GM21529 (cell line): ENCODE results near the gene PPAN.

Source experiments
- ATAC-seq: cut with Tn5 transposase; IDR thresholded peaks from one replicate; pipeline ENCODE4 v1.9.1; 2021; ENCODE audit not compliant: unreplicated experiment

The PPAN gene

DNA sequence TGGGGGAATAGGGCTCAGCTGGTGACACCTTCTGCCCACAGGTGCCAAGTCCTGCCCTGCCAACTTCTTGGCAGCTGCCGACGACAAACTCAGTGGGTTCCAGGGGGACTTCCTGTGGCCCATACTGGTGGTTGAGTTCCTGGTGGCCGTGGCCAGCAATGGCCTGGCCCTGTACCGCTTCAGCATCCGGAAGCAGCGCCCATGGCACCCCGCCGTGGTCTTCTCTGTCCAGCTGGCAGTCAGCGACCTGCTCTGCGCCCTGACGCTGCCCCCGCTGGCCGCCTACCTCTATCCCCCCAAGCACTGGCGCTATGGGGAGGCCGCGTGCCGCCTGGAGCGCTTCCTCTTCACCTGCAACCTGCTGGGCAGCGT, 7.4 kb downstream of the PPAN start:
- ATAC-seq, result no peak

DNA sequence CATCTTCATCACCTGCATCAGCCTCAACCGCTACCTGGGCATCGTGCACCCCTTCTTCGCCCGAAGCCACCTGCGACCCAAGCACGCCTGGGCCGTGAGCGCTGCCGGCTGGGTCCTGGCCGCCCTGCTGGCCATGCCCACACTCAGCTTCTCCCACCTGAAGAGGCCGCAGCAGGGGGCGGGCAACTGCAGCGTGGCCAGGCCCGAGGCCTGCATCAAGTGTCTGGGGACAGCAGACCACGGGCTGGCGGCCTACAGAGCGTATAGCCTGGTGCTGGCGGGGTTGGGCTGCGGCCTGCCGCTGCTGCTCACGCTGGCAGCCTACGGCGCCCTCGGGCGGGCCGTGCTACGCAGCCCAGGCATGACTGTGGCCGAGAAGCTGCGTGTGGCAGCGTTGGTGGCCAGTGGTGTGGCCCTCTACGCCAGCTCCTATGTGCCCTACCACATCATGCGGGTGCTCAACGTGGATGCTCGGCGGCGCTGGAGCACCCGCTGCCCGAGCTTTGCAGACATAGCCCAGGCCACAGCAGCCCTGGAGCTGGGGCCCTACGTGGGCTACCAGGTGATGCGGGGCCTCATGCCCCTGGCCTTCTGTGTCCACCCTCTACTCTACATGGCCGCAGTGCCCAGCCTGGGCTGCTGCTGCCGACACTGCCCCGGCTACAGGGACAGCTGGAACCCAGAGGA, 7.9 kb downstream of the PPAN start:
- no peak for ATAC-seq

DNA sequence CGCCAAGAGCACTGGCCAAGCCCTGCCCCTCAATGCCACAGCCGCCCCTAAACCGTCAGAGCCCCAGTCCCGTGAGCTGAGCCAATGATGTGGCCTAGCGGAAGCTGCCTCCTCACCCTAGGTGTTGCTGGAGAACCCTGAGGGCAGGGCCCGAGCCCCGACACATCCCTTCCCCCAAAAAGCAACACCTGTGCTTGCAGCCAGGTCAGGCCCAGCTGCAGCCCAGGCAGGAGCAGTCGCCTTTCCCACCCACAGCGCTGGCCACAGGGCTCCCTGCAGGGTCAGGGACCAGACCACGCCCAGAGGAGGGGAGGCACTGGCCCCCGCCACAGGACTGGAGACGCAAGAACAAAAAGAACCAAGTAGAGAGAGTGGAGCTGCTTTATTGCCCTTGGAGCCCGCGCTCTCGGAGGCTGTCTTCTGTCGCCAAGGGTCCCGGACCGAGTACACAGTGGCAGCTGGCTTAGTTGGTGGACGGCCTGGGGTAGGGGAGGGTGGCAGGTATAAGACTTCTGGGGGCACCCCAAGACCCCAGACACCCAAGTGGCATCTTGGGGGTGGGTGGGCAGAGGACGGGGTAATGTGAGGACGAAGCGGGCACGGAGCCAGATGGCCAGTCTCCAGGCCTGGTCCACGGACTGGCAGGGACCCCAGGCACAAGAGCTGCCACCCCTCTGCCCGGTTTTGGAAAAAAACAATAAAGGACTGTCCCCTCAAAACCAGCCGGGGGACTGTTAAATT, 8.7 kb downstream of the PPAN start:
- ATAC-seq, result no peak

- no peak for ATAC-seq
Measured at GRCh38 chr19:10115392-10116084, 9.4 kb downstream of the PPAN start.

DNA sequence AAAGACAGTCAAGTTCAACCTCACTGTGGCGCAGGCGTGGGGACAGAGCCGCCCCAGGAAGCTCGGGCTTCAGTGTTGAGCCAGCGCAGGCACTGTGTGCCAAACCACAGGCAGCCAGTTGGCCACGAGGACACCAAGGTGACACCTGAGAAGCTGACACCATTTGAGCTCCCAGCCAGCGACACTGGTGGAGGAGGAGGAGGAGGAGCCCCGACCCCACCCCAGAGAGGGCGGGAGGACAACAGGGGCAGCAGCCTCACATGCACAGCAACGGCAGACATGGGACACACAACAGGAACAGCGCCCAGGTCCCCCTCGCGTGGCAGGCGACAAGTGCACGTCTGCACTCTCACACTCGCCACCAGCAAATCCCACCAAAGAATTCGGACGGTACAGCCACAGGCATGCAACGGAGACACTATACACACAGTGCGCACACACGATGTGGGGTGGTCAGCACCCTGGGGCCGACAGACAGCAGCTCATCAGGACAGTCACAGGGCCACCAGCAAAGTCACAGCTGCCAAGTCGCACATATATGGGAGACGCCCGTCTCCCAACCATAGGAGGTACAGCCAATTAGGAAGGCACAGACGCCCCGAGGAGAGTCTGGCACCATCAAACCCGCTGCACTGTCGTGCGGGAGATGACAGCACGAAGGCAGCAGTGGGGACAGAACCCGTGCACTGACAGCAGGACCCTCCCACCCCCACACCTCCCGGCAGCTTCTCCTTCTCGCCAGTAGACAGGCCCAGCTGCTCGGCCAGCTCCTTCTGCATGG, 10.1 kb downstream of the PPAN start:
- ATAC-seq, result no peak

DNA sequence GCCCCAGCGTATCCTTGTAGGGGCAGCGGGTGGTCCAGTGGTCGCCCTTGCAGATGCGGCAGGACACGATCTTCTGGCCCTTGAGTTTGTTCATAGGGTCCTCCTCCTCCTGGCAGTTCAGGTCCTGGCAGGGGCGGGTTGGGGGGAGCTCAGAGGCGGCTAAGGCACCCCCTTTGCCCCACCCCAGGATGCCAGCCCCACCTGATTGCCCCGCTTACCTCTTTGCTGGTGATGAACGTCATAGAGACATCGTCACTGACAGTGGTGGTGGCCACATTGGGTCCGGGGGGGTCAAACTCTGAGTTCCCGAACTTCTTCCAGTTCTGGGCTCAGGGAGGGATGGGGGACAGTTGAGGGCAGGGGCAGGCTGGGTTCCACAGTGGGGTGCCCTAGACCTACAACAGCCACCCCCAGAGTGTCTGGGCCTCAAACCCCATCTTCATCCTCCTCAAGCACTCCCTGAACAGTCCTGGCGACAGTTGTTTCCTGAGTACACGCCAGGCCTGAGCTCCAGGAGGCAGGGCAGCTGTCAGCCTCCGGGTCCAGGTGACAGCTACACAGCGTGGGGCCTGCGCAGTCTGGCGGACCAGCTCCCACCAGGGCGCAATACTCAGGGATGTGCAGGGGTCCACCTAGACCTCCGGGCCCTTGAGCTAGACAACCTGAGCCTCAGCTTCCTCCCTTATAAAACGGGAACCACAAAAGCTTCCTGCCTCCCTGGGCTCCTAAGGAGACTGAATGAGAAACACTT, 10.9 kb downstream of the PPAN start:
- ATAC-seq, result no peak

- ATAC-seq, result no peak
Measured at GRCh38 chr19:10118960-10119359, 12.8 kb downstream of the PPAN start.

- no peak for ATAC-seq
Measured at GRCh38 chr19:10120538-10121189, 14.5 kb downstream of the PPAN start.

- no peak for ATAC-seq
Measured at GRCh38 chr19:10122045-10122444, 15.9 kb downstream of the PPAN start.

DNA sequence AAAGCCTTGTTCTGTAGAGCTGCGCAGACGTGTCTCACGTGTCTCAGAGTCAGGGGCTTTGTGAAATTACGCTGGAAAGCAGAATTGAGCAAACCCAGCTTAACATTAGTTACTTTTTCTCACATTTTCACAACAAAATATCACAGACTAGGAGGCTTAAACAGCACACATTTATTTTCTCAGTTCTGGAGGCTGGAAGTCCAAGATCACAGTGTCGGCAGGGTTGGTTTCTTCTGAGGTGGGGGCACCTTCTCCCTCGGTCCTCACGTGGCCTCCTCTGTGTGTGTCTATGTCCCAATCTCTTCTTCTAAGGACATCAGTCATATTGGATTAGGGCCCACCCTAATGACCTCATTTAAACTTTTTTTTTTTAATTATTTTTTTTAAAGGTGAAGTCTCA, 18.3 kb downstream of the PPAN start:
- ATAC-seq, result no peak

DNA sequence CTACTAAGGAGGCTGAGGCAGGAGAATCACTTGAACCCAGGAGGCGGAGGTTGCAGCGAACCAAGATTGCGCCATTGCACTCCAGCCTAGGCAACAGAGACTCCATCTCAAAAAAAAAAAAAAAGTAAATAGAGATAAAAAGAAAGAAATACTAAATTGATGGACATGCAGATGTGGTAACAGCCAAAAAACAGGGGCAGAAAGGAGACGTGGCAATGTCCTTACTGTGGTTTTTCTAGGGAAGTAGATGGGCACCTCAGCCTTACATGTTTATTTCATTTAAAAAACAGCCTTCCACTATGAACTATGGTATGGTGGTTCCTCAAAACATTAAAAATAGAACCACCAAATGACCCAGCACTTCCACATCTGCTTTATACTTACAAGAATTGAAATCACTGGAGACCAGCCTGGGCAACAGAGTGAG, 20.1 kb downstream of the PPAN start:
- no peak for ATAC-seq

DNA sequence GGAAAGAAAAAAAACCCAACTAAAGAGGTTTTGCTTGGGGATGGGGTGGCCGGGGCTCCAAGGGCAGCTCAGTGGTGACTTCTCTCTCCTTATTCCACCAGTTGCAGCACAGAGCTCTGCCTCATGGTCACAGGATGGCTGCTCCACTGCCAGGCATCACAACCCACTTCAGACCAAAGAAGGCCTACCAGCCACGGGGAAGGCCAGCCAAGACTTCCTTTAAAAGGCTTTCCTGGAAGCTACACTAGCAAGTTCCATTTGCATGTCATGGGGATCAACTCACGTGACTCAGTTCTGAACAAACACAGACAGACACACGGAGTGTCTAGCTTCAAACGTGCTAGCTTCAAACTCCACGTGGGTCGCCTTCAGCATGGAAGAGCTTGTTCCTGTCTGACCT, 26.7 kb downstream of the PPAN start:
- no peak for ATAC-seq

GRCh38 chr19:10133596-10133995, 27.4 kb downstream of the PPAN start:
- ATAC-seq, result no peak

- ATAC-seq, result no peak
Measured at GRCh38 chr19:10134040-10134439, 27.9 kb downstream of the PPAN start.

DNA sequence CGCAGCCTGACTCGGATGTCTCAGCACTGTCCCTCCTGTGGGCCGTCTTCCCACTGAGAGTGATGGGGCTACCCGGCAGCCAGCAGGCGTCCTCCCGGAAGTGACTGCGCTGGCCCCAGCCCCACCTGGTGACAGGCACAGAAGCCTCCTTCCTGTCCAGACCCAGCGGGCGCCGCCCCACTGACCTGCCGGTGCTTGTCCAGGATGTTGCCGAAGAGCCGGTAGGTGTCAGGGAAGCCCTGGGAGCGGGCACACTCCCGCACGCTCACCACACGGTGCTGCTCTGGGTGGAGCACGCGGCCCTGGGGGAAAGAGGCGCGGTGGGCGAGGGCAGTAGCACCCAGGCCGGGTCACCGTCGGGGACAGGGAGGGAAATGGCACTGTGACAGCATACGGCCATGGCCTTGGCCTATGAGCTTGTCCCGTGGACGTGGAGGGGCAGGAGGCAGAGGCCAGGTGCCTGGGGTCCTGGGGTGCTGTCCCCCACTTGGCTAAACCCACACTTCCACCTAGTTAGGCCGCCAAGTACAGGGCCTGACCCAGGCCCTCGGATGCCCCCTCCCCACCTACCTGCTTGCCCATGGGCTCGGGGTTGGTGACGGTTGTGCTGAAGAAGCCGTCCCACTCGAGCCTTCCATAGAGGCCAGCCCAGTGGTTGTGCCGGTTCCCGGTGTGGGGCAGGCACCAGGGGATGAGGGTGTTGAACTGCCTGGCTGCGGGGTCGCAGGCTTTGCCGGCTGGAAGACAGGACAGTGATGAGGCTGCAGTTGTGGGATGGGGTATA, 29.6 kb downstream of the PPAN start:
- no peak for ATAC-seq

- no peak for ATAC-seq
Measured at GRCh38 chr19:10136936-10137335, 30.8 kb downstream of the PPAN start.

DNA sequence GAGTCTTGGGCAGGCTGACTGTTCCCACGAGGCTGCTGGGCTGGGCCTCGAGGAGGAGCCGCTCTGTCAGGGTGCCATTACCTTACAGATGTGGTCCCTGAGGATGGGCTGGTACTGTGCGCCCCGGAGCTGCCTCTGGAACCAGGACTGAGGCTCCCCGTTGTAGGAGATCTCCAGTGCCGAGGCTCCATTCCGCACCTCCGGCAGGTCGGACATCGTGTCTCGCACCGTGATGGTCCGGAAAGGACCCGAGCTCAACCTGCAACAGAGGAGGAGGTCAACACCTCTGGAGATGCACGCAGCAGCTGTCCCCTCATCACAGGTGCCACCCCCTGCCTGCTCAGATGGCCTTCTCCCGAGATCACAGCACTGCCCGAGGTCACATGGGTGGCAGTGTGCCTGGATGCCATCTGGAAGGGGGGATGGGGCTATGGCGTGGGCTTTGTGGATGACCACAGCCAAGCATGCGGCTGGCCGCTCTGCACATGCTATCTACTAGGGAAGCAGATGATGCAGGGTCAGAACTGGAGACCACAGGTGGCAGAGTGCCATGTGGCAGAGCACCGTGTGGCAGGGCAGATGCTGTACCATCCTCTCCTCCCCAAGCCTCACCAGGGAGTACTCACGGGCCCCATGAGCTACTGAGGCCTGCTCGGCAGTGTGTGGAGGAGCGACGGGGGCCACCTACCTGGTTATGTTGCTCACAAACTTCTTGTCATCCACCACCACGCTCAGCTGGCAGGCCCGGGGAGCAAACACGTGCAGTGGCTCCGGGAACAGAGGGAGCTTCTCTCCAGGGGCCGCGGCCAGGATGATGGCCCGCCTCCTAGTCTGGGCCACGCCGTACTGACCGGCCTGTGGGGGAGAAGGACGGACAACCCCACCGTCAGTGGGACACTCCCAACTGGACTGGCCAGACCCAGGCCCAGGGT, 31.9 kb downstream of the PPAN start:
- ATAC-seq, result no peak
